ENCODE measurements around the gene C2CD4C.

The C2CD4C gene

DNA sequence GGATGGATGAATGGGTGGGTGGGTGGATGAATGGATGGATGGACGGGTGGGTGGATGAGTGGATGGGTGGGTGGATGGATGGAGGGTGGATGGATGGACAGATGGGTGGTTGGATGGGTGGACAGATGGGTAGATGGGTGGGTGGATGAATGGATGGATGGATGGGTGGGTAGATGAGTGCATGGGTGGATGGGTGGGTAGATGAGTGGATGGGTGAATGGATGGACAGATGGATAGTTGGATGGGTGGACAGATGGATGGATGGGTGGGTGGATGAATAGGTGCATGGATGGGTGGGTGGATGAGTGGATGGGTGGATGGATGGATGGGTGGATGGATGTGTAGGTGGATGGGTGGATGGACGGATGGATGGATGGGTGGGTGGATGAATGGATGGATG is 34.1 kb upstream of the C2CD4C start:
- no peaks in the 10 kb centered on the region for H3K4me1 ChIP-seq (ENCODE audit: low read length)
- no peak overlapping the region for H3K4me2 ChIP-seq (ENCODE audit: low read length)
- H3K9ac ChIP-seq (ENCODE audit: low read length) = no peak overlapping the region
- H3K36me3 ChIP-seq (replicated peaks; ENCODE audit: low read depth, low read length) = no peaks in the 10 kb centered on the region
- no peak overlapping the region for H2AFZ ChIP-seq (ENCODE audit: low read depth, low read length)
- no peaks in the 10 kb centered on the region for H3K79me2 ChIP-seq (ENCODE audit: low read length)
- H4K20me1 ChIP-seq (ENCODE audit: insufficient read depth, low read length) = no peaks in the 10 kb centered on the region
- no peak for TF ChIP-seq EZH2phosphoT487 (IDR thresholded peaks at IDR 0.05; ENCODE audit: low read depth)
- TF ChIP-seq, protein P1, sequence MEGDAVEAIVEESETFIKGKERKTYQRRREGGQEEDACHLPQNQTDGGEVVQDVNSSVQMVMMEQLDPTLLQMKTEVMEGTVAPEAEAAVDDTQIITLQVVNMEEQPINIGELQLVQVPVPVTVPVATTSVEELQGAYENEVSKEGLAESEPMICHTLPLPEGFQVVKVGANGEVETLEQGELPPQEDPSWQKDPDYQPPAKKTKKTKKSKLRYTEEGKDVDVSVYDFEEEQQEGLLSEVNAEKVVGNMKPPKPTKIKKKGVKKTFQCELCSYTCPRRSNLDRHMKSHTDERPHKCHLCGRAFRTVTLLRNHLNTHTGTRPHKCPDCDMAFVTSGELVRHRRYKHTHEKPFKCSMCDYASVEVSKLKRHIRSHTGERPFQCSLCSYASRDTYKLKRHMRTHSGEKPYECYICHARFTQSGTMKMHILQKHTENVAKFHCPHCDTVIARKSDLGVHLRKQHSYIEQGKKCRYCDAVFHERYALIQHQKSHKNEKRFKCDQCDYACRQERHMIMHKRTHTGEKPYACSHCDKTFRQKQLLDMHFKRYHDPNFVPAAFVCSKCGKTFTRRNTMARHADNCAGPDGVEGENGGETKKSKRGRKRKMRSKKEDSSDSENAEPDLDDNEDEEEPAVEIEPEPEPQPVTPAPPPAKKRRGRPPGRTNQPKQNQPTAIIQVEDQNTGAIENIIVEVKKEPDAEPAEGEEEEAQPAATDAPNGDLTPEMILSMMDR (IDR thresholded peaks at IDR 0.05; ENCODE audit: low read depth, low read length) = no peak
- H3K9me3 ChIP-seq (ENCODE audit: insufficient read depth, low read length) = 0 out of 2 replicates have a peak, but pooled peaks cover 4% of the 10 kb centered on the region
- H3K27me3 ChIP-seq (ENCODE audit: low read depth, low read length) = no peaks in the 10 kb centered on the region
- H3K27ac ChIP-seq (ENCODE audit: low read length) = no peak overlapping the region
- no peak overlapping the region for H3K4me3 ChIP-seq (ENCODE audit: low read length)

DNA sequence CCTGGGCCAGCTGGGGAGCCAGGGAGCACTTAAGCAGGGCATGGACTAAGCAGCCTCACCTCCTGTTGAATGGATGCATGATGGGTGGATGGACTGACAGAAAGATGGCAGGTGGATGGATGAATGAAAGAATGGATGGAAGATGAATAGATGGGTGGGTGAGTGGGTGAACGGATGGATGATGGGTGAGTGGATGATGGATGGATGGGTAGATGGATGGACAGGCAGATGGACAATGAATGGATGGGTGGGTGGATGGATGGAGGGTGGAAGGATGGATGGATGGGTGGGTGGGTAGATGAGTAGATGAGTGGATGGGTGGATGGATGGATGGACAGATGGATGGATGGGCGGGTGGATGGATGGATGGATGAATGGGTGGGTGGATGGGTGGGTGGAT is 33.1 kb upstream of the C2CD4C start:
- no peak overlapping the region for H3K27ac ChIP-seq (ENCODE audit: low read length)
- TF ChIP-seq, protein P1 (IDR thresholded peaks at IDR 0.05; ENCODE audit: low read depth, low read length) = no peak
- no peak for TF ChIP-seq EZH2phosphoT487 (IDR thresholded peaks at IDR 0.05; ENCODE audit: low read depth)
- H3K4me1 ChIP-seq (ENCODE audit: low read length) = no peaks in the 10 kb centered on the region
- 0 out of 2 replicates have a peak, but pooled peaks cover 4% of the 10 kb centered on the region for H3K9me3 ChIP-seq (ENCODE audit: insufficient read depth, low read length)
- H3K79me2 ChIP-seq (ENCODE audit: low read length) = no peaks in the 10 kb centered on the region
- no peak overlapping the region for H3K9ac ChIP-seq (ENCODE audit: low read length)
- no peaks in the 10 kb centered on the region for H3K27me3 ChIP-seq (ENCODE audit: low read depth, low read length)
- no peak overlapping the region for H3K4me2 ChIP-seq (ENCODE audit: low read length)
- H3K36me3 ChIP-seq (replicated peaks; ENCODE audit: low read depth, low read length) = no peaks in the 10 kb centered on the region
- no peaks in the 10 kb centered on the region for H4K20me1 ChIP-seq (ENCODE audit: insufficient read depth, low read length)
- H2AFZ ChIP-seq (ENCODE audit: low read depth, low read length) = no peak overlapping the region
- no peak overlapping the region for H3K4me3 ChIP-seq (ENCODE audit: low read length)

DNA sequence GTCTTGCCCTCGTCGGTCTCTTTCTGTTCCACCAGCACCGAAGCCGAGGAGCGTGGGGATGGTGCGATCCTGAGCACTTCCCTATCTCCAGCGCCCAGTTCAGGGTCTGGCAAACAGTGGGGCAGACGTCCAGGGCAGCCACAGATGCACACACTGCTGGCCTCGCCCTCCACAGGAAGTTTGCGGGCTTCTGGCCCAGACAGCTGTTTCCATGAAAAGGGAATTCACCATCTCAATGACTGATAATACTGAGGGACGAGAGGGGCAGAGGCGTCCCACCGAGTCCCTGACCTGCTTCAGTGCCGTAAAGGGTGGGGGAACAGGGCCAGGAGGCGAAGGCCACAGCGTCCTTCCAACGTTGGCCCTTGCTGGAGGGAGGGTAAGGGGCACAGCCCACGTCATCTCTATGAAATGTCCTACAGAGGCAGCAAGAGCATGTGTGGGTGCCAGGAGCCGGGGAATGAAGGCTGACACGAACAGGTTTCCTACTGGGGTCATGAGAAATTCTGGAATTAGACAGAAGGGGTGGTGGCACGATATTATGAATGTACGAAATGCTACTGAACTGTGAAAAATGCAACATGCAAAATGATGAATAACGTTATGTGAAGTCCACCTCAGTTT is 32.4 kb upstream of the C2CD4C start:
- no peak overlapping the region for H3K4me3 ChIP-seq (ENCODE audit: low read length)
- TF ChIP-seq, protein P1 (IDR thresholded peaks at IDR 0.05; ENCODE audit: low read depth, low read length) = no peak
- TF ChIP-seq EZH2phosphoT487 (IDR thresholded peaks at IDR 0.05; ENCODE audit: low read depth) = no peak

DNA sequence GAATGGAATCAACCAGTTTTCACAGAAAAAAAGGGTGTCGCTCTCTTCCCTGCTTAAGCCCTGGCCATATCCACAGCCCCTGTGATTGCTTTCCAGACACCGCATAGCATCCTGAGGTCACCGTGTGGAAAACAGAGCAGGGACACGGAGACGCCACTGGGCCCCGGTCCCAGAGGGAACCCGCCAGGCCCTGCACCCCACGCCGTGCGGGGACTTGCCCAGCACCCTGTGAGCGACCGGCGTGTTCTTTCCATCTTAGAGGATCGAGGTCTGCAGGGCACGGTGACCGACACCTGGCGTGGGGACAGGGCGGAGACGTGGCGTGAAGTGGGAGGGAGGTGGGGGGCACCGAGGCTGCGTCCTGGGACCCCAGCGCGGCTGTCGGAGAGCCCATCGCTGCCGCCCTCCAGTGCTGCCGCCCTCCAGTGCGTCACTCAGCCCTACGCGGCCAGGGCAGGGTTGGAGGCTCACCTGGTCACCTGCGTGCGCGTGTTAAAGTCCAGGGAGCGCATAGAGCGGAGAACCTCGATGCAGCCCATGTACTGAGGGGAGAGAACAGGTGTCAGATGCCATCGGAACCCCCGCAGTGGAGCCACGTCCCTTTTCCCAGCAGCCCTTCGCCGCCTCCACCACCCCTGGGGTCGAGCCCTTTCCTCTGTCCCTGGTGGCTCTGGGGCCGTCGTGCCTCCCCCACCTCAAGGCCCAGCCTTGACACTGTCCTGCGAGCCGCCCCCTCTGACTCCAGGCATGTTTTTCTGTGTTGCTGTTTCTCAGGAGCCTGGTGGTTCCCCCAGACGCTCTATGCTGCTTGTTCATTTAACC is 31.7 kb upstream of the C2CD4C start:
- Histone ChIP-seq H3K27me3 (ENCODE audit: low read depth, low read length) (no peaks in the 10 kb centered on the region), H3K4me2 (ENCODE audit: low read length) (no peak overlapping the region), H3K9me3 (ENCODE audit: insufficient read depth, low read length) (no peaks in the 10 kb centered on the region), H3K27ac (ENCODE audit: low read length) (no peak overlapping the region), H3K4me3 (ENCODE audit: low read length) (no peak overlapping the region), H2AFZ (ENCODE audit: low read depth, low read length) (no peak overlapping the region), H3K9ac (ENCODE audit: low read length) (no peak overlapping the region), H3K36me3 (replicated peaks; ENCODE audit: low read depth, low read length) (no peaks in the 10 kb centered on the region), H3K79me2 (ENCODE audit: low read length) (no peaks in the 10 kb centered on the region), H3K4me1 (ENCODE audit: low read length) (no peaks in the 10 kb centered on the region), H4K20me1 (ENCODE audit: insufficient read depth, low read length) (no peaks in the 10 kb centered on the region)
- TF ChIP-seq, protein P1 (IDR thresholded peaks at IDR 0.05; ENCODE audit: low read depth, low read length) = no peak

More for the DNA sequence above, 32.4 kb upstream of the C2CD4C start:
- no peak overlapping the region for H3K27ac ChIP-seq (ENCODE audit: low read length)
- no peaks in the 10 kb centered on the region for H3K27me3 ChIP-seq (ENCODE audit: low read depth, low read length)
- H3K9ac ChIP-seq (ENCODE audit: low read length) = no peak overlapping the region
- no peaks in the 10 kb centered on the region for H4K20me1 ChIP-seq (ENCODE audit: insufficient read depth, low read length)
- H3K79me2 ChIP-seq (ENCODE audit: low read length) = no peaks in the 10 kb centered on the region
- H3K4me1 ChIP-seq (ENCODE audit: low read length) = no peaks in the 10 kb centered on the region
- H3K36me3 ChIP-seq (replicated peaks; ENCODE audit: low read depth, low read length) = no peaks in the 10 kb centered on the region
- H3K4me2 ChIP-seq (ENCODE audit: low read length) = no peak overlapping the region
- H2AFZ ChIP-seq (ENCODE audit: low read depth, low read length) = no peak overlapping the region
- no peaks in the 10 kb centered on the region for H3K9me3 ChIP-seq (ENCODE audit: insufficient read depth, low read length)

All from OCI-LY3 (cell line).